Kidney (tissue), 14 donors: Measurements from ENCODE around the gene ZNF648. TPM values are rescaled to one million over a fixed set of nuclear protein-coding genes. Genes with fewer than 3 reads are reported as not detected.
"Not testable (repeated sequence)": the region's sequence is repeated elsewhere in the genome, so short reads cannot be mapped to it uniquely, and the experiment has no call there.

Experiments used
- DNase-seq, 5 donors: peaks; one replicate each; pipeline ENCODE4 v3.0.0-alpha.2; 2013 to 2020
- FAIRE-seq: peaks from 2 replicates; lab custom pipeline; 2012; peaks lifted over from hg19 to GRCh38; lab: Jason Lieb, UNC
- H3K27ac ChIP-seq, 2 donors: one replicate each; pipeline ENCODE4 v1.7.0; 2013; ENCODE audit warnings: low read depth in 2 of 2, low read length in 2 of 2, inconsistent platforms in 1 of 2
- H3K27me3 ChIP-seq: one replicate; pipeline ENCODE4 v1.7.1; 2013; ENCODE audit warnings: low read length, inconsistent platforms; ENCODE audit not compliant: control insufficient read depth, insufficient read depth
- H3K36me3 ChIP-seq, 3 donors: one replicate each; pipeline versions ENCODE4 v1.7.0 to v1.7.1; 2013; ENCODE audit warnings: low read length in 3 of 3, control low read depth in 1 of 3, inconsistent platforms in 1 of 3; ENCODE audit not compliant: insufficient read depth in 3 of 3, control insufficient read depth in 2 of 3
- H3K4me1 ChIP-seq, 3 donors: one replicate each; pipeline versions ENCODE4 v1.7.0 to v1.7.1; 2013; ENCODE audit warnings: low read length in 3 of 3, inconsistent platforms in 1 of 3, low read depth in 1 of 3; ENCODE audit not compliant: control insufficient read depth in 2 of 3, insufficient read depth in 2 of 3
- H3K4me3 ChIP-seq, 3 donors: one replicate each; pipeline versions ENCODE4 v1.7.0 to v1.8.1; 2013; ENCODE audit warnings: low read length in 3 of 3, control low read depth in 1 of 3, inconsistent platforms in 1 of 3
- H3K9ac ChIP-seq, 3 donors: one replicate each; pipeline versions ENCODE4 v1.7.0 to v1.7.1; 2013; ENCODE audit warnings: low read length in 3 of 3, control low read depth in 1 of 3, inconsistent platforms in 1 of 3
- H3K9me3 ChIP-seq, 3 donors: one replicate each; pipeline versions ENCODE4 v1.7.0 to v1.7.1; 2013; ENCODE audit warnings: low read length in 3 of 3, control low read depth in 1 of 3, inconsistent platforms in 1 of 3; ENCODE audit not compliant: control insufficient read depth in 2 of 3, insufficient read depth in 1 of 3
- CTCF ChIP-seq: IDR thresholded peaks from 3 replicates; pipeline ENCODE4 v1.5.1; 2012; ENCODE audit warnings: mild to moderate bottlenecking, moderate library complexity, borderline replicate concordance; ENCODE audit not compliant: insufficient read depth; ENCODE audit errors: extremely low read depth
- intact Hi-C: fragments of 100-400 bp; cut with DNase I; formaldehyde crosslinking; loops from one replicate; pipeline ENCODE4 v1.11.1; 2022
- polyA plus RNA-seq: library from polyadenylated mRNA; stranded (reverse); fragments of 350-450 nt; fragmentation: Illumina TruSeq; extraction: RNeasy Lipid Tissue Mini Kit (QIAGEN cat#74804); gene quantifications from one replicate; pipeline ENCODE4 v1.2.3, GENCODE V29; 2014; ENCODE audit warnings: low read depth, low replicate concordance; ENCODE audit not compliant: insufficient read depth
- total RNA-seq: library from RNA; stranded (reverse); fragmentation: NEBNext Ultra II Directional; extraction: Animal tissue kit (Norgen Biotek cat#: 25700); gene quantifications from one replicate; pipeline ENCODE4 v1.2.1, GENCODE V29; 2021
- donor health status: control.
- donor health status: control.
- donor health status: control.
- donor health status: control.
- donor health status: control.
- donor health status: DM: yes; HTN: yes; CAD: no.
- donor health status: Normal renal cell carcinoma (clear cell type).

The ZNF648 gene
- total and polyA plus RNA-seq, 2 donors from 2014 or later = not detected

- H3K4me3 ChIP-seq = peak overlapping the region; percentile 65 to 92 (median 90)
- no peak for FAIRE-seq
- H3K4me1 ChIP-seq = peaks cover 0 to 3% (median 0%) of the 10 kb centered on the region in 3 donors
Measured at GRCh38 chr1:182029379-182030331, 31.9 kb downstream of the ZNF648 start.

GRCh38 chr1:182029002-182029378, 32.5 kb downstream of the ZNF648 start:
- peaks cover 0 to 3% (median 0%) of the 10 kb centered on the region in 3 donors for H3K4me1 ChIP-seq
- H3K36me3 ChIP-seq = no peaks in the 10 kb centered on the region
- H3K4me3 ChIP-seq = peak overlapping the region; percentile 65 to 92 (median 90)
- FAIRE-seq = no peak
- DNase-seq = no peak
- H3K9me3 ChIP-seq = no peaks in the 10 kb centered on the region
- intact Hi-C loops = no loop called here
- peak overlapping the region; percentile 89 to 93 for H3K27ac ChIP-seq
- H3K27me3 ChIP-seq = no peaks in the 10 kb centered on the region
- H3K9ac ChIP-seq = peak overlapping the region in 2 of 3 donors; percentile 55 to 66
- no peak for TF ChIP-seq CTCF

More at GRCh38 chr1:182029379-182030331, 31.9 kb downstream of the ZNF648 start:
- H3K36me3 ChIP-seq = no peaks in the 10 kb centered on the region
- peak overlapping the region; percentile 89 to 93 for H3K27ac ChIP-seq
- peak; percentile 99 for DNase-seq
- peak; percentile 48 for TF ChIP-seq CTCF
- intact Hi-C loops = no loop called here
- H3K9me3 ChIP-seq = no peaks in the 10 kb centered on the region
- H3K9ac ChIP-seq = peak overlapping the region in 2 of 3 donors; percentile 55 to 86
- H3K27me3 ChIP-seq = no peaks in the 10 kb centered on the region

GRCh38 chr1:182015360-182015759, 46.2 kb downstream of the ZNF648 start:
- intact Hi-C loops = no loop called here
- FAIRE-seq = no peak
- no peaks in the 10 kb centered on the region for H3K36me3 ChIP-seq
- no peak overlapping the region for H3K4me3 ChIP-seq
- no peak overlapping the region for H3K27ac ChIP-seq
- peaks cover 0 to 4% (median 0%) of the 10 kb centered on the region in 3 donors for H3K9me3 ChIP-seq
- no peaks in the 10 kb centered on the region for H3K27me3 ChIP-seq
- DNase-seq = no peak
- H3K4me1 ChIP-seq = no peaks in the 10 kb centered on the region
- no peak for TF ChIP-seq CTCF
- no peak overlapping the region for H3K9ac ChIP-seq

GRCh38 chr1:182010800-182011370, 50.6 kb downstream of the ZNF648 start:
- FAIRE-seq, H3K27ac ChIP-seq, intact Hi-C loops, H3K4me3 ChIP-seq, H3K27me3 ChIP-seq, H3K9ac ChIP-seq, H3K4me1 ChIP-seq, H3K36me3 ChIP-seq, H3K9me3 ChIP-seq, DNase-seq: not testable (repeated sequence)

- H3K4me1 ChIP-seq, H3K9me3 ChIP-seq, H3K9ac ChIP-seq, intact Hi-C loops, H3K4me3 ChIP-seq, H3K27me3 ChIP-seq, FAIRE-seq, H3K27ac ChIP-seq, DNase-seq, H3K36me3 ChIP-seq: not testable (repeated sequence)
Measured at GRCh38 chr1:182005398-182005797, 56.1 kb downstream of the ZNF648 start.
